ENCODE measurements around the gene SLBP.

SLBP gene

DNA sequence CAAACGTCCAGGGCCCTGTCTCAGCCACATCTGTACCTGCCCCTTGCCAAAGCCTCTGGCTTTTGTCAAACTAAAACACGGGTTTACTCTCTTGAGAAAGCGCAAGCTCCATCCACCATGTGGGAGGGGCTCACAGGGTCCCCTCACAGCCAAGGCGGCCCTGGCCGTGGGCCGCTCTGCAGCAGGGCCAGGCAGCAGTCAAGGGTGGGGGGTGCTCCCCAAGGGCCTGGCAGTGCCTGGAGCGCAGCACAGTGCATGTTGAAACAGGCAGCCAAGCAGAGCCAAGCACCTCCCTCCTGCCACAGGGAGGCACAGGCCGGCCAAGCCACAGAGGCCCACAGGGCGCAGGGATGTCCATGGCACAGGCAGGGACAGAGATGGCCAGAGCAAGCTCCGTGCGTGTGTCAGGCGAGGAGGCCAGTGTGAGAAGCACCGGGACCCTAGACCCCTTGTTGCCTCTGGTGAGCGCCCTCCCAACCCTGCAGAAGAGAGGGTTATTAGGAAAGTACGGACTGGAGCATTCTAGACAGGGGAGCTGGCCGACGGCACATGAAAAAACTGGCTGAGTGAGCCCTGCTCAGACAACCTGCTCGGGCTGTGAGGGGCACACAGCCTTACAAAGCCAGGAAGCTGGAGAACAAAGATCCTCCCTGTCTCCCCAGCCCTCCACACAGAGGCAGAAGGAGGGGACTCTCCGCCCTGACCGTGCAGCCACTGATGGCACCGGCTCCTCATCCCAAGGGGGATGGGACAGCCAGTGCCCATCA, 67.0 kb downstream of the SLBP start:
- H3K27ac ChIP-seq: no peak overlapping the region
- TF ChIP-seq, protein P1, sequence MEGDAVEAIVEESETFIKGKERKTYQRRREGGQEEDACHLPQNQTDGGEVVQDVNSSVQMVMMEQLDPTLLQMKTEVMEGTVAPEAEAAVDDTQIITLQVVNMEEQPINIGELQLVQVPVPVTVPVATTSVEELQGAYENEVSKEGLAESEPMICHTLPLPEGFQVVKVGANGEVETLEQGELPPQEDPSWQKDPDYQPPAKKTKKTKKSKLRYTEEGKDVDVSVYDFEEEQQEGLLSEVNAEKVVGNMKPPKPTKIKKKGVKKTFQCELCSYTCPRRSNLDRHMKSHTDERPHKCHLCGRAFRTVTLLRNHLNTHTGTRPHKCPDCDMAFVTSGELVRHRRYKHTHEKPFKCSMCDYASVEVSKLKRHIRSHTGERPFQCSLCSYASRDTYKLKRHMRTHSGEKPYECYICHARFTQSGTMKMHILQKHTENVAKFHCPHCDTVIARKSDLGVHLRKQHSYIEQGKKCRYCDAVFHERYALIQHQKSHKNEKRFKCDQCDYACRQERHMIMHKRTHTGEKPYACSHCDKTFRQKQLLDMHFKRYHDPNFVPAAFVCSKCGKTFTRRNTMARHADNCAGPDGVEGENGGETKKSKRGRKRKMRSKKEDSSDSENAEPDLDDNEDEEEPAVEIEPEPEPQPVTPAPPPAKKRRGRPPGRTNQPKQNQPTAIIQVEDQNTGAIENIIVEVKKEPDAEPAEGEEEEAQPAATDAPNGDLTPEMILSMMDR (conservative IDR thresholded peaks at IDR 0.05): no peak

DNA sequence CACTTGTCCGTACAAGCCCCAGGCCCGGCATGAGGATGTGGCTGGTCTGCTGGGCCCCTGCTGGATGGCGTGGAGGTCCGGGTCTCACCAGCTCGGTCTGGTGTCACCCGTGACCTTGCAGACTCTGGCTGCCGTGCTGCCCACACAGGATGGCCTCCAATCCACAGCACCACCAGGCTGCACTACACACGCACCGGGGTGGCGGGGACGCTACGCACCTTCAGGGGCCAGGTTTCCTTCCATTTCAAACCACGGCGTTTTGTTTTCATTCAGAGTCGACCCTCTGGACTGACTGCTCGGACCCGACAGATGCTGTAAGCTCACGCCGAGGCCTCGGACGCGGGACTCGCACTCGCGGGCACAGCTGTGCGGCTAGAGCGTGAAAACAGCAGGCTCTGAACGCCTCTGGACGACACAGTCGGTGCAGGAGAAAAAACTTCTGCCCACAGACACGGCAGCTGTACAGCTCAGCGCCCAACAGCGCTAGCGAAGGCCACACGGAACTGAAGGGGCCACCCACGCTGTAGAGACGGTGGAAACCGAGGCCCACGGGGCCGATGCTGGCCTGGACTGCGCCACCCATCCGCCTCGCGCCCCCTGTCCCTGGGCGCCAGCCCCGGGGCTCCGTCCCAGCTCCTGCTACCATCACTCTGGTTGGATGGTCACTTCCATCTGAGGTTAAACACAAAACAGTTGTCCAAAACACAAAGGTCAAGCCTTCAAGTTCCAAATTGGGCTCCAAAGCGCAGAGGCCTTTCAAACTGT, 68.0 kb downstream of the SLBP start:
- H3K27ac ChIP-seq: no peak overlapping the region
- TF ChIP-seq, protein P1 (conservative IDR thresholded peaks at IDR 0.05): no peak
